GF-D8 (cell line): ENCODE data around the gene PRR14.
"Not testable (repeated sequence)": the region's sequence is repeated elsewhere in the genome, so short reads cannot be mapped to it uniquely, and the experiment has no call there.

Experiments used
- DNase-seq: peaks from one replicate; lab custom pipeline; 2025; lab: John Stamatoyannopoulos, UW

The PRR14 gene

GRCh38 chr16:30632454-30632853, 18.3 kb upstream of the PRR14 start:
- DNase-seq, result not testable (repeated sequence)

GRCh38 chr16:30633526-30633925, 17.2 kb upstream of the PRR14 start:
- no peak for DNase-seq

- DNase-seq, result no peak
Observed at GRCh38 chr16:30636599-30636998, 14.2 kb upstream of the PRR14 start.

DNA sequence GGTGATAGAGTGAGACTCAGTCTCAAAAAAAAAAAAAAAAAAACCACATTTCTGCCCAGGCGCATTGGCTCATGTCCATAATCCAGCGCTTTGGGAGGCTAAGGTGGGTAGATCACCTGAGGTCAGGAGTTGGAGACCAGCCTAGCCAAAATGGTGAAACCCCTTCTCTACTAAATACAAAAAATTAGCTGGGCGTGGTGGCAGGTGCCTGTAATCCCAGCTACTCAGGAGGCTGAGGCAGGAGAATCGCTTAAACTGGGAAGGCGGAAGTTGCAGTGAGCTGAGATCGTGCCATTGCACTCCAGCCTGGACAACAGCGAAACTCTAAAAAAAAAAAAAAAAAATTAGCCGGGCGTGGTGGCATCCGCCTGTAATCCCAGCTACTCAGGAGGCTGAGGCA, 13.6 kb upstream of the PRR14 start:
- DNase-seq, result not testable (repeated sequence)

DNA sequence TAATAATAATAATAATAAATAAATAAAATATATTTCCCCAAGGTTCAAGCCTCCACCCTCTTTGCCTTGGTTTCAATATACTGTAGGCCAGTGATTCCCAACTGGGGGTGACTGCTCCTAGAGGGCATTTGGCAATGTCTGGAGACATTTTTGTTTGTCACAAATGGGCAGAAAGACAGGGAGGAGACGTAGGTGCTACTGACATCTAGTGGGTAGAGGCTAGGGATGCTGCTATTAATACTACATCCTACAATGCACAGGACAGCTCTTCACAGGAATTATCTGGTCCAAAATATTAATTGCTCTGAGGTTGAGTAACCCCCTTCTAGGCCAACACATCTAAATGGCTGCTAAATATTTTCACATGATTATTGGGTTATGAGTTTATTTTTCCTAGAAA, 12.8 kb upstream of the PRR14 start:
- DNase-seq, result peak; percentile 41

GRCh38 chr16:30641378-30641982, 9.3 kb upstream of the PRR14 start:
- no peak for DNase-seq

DNA sequence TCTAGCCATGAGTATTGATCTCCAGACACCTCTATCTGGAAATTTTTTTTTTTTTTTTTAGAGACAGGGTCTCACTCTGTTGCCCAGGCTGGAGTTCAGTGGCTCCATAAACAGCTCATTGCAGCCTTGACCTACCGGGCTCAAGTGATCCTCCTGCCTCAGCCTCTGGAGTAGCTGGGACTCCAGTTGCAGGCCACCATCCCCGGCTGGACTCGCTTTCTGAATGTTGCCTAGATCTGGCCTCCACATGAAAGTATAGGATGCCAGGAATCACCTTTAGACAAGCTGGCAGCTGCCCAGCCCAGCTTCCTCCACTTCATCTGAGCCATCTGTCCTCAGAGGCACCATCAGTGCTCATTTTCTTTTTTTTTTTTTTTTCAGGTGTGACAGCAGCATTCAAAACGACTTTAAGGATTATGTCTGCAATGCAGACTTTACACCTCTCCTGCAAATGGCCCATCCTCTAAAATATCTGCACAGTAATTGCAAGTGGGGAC, 6.4 kb upstream of the PRR14 start:
- DNase-seq, result no peak

- DNase-seq, result no peak
Observed at GRCh38 chr16:30645727-30646126, 5.0 kb upstream of the PRR14 start.

- no peak for DNase-seq
Observed at GRCh38 chr16:30647274-30647571, 3.5 kb upstream of the PRR14 start.

DNA sequence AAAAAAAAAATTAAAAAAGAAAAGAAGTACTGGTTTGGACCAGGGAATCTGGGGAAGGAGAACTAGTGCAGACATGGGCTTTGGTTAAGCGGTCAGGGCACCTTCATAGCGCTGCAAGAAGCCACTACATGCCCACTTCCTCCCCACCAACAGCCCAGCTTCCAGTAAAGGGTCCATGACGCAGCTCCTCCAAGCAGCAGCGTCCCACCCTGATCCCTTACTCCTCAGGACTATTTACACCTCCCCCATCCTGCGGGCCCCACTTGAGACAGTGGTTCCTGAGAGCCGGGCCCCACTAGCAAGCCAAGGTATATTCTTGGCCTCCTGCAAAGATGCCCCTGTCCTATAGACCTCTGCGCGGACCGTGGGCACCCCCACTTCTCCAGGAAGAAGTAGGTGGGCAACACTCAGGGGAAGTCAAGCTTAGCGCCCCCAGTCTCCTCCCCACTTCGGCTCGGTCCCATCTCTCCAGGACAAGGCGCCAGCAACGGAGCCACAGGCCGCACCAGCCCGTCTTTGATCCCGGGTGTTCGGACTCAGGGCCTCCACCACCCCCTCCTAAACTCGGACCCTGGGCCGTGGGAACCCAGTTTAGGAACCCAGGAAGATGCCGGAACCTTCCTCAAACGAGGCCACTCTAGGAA, 913 bp upstream of the PRR14 start:
- peak; percentile 8 for DNase-seq

GRCh38 chr16:30651124-30652004, 604 bp downstream of the PRR14 start:
- peak; percentile 19 for DNase-seq

- DNase-seq, result no peak
Observed at GRCh38 chr16:30652005-30652296, 1.2 kb downstream of the PRR14 start.

DNA sequence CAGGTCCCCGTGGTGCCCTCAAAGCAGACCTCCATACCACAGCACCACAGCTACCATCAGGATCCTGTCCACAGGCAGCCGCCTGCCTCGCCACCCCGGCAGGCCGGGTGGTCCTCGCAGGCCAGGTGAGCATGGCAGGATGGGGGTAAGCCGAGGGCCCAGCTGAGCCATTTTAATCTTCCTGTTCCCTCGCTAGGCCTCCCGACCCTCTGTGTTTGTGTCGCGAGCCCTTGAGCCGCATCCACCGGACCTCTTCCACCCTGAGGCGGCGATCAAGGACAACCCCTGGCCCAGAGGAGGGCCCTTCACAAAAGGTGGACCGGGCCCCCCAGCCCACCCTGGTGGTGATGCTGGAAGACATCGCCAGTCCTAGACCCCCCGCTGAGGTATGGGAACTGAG, 2.0 kb downstream of the PRR14 start:
- DNase-seq, result no peak

DNA sequence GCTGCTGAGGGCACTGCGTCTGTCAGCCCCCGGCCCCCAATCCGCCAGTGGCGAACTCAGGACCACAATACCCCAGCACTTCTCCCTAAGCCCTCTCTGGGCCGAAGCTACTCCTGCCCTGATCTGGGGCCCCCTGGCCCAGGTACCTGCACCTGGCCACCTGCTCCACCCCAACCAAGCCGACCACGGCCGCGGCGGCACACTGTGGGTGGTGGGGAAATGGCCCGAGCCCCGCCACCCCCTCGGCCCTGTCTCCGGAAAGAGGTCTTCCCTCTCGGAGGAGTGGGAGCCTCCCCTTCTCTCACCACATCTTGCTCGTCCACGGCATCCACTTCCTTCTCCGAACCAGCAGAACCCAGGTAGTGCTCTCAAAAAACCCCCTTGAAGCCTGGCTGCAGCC, 4.1 kb downstream of the PRR14 start:
- no peak for DNase-seq

- DNase-seq, result no peak
Observed at GRCh38 chr16:30655815-30656347, 5.1 kb downstream of the PRR14 start.

- DNase-seq, result no peak
Observed at GRCh38 chr16:30656388-30656787, 5.6 kb downstream of the PRR14 start.

GRCh38 chr16:30656974-30657865, 6.5 kb downstream of the PRR14 start:
- no peak for DNase-seq

- peak; percentile 99 for DNase-seq
Observed at GRCh38 chr16:30657866-30658730, 7.3 kb downstream of the PRR14 start, which contains the start of gene FBRS. Gene FBRS, plus strand, starts transcription at chr16:30658431. Its CDS starts 1,088 bp downstream, at chr16:30659519.

- DNase-seq, result peak; percentile 97
Observed at GRCh38 chr16:30658731-30659506, 8.2 kb downstream of the PRR14 start.
